H1 (cell line): ENCODE data around the gene SYTL1. TPM values are rescaled to one million over a fixed set of nuclear protein-coding genes. Genes with fewer than 3 reads are reported as not detected.
A peak's percentile ranks its signal among the peaks of the same experiment; 100 is the strongest.

ENCODE experiments used
- CTCF ChIA-PET: fragments of 300-600 bp; sonication (Branson Sonifier 250); formaldehyde crosslinking; loops from one replicate; lab custom pipeline; 2021; ENCODE audit not compliant: partially characterized antibody; lab: Charles Lee
- POLR2A ChIA-PET: fragments of 300-600 bp; sonication (Branson Sonifier 250); formaldehyde crosslinking; loops from one replicate; lab custom pipeline; 2021; ENCODE audit warnings: inconsistent platforms; ENCODE audit not compliant: partially characterized antibody; lab: Charles Lee
- DNase-seq, 2 experiments: peaks; one replicate each; pipeline versions ENCODE4 v3.0.0 to v3.0.0-alpha.2; 2010 to 2022; ENCODE audit warnings: low spot score in 2 of 2, low read depth in 1 of 2, mixed read lengths in 1 of 2
- FAIRE-seq: peaks from 2 replicates; lab custom pipeline; 2011; peaks lifted over from hg19 to GRCh38; lab: Jason Lieb, UNC
- H2AFZ ChIP-seq: 2 replicates; pipeline ENCODE4 v1.8.1; 2012; ENCODE audit warnings: low read length, inconsistent platforms
- H2AK5ac ChIP-seq: 2 replicates; pipeline ENCODE4 v1.6.1; 2013; ENCODE audit warnings: low read depth, low read length
- H2BK120ac ChIP-seq: replicated peaks from 2 replicates; pipeline ENCODE3; 2013; ENCODE audit warnings: low read depth, low read length, inconsistent platforms
- H2BK12ac ChIP-seq: 2 replicates; pipeline ENCODE4 v1.6.1; 2013; ENCODE audit warnings: low read depth, low read length
- H2BK15ac ChIP-seq: 2 replicates; pipeline ENCODE4 v1.6.1; 2013; ENCODE audit warnings: low read length
- H2BK20ac ChIP-seq: 2 replicates; pipeline ENCODE4 v1.6.1; 2013; ENCODE audit warnings: low read length
- H2BK5ac ChIP-seq: 2 replicates; pipeline ENCODE4 v1.6.1; 2013; ENCODE audit warnings: low read depth, low read length
- H3K14ac ChIP-seq: 2 replicates; pipeline ENCODE4 v1.6.1; 2013; ENCODE audit warnings: inconsistent platforms; ENCODE audit not compliant: insufficient read length
- H3K18ac ChIP-seq: 2 replicates; pipeline ENCODE4 v1.6.1; 2013; ENCODE audit warnings: low read length; ENCODE audit errors: extremely low read depth
- H3K23ac ChIP-seq: 2 replicates; pipeline ENCODE4 v1.6.1; 2013; ENCODE audit warnings: inconsistent platforms; ENCODE audit not compliant: insufficient read length
- H3K23me2 ChIP-seq: 2 replicates; pipeline ENCODE4 v1.6.1; 2013; ENCODE audit warnings: low read depth, low read length
- H3K27ac ChIP-seq: 2 replicates; pipeline ENCODE4 v1.6.1; 2011; ENCODE audit warnings: low read depth, low read length, inconsistent platforms
- H3K27me3 ChIP-seq, 4 experiments: replicated peaks in 1 of 4; 1 replicate in 1 of 4; 2 replicates in 3 of 4; pipeline versions ENCODE4 v1.6.1 to v1.8.1; 2011 to 2013; ENCODE audit warnings: low read length in 3 of 4, mild to moderate bottlenecking in 3 of 4, inconsistent platforms in 2 of 4, mixed read lengths in 2 of 4, moderate library complexity in 1 of 4; ENCODE audit not compliant: control insufficient read depth in 3 of 4, insufficient read depth in 3 of 4; ENCODE audit errors: extremely low read depth in 1 of 4
- H3K36me3 ChIP-seq, 4 experiments: 2 replicates each; pipeline versions ENCODE4 v1.6.1 to v1.8.1; 2011 to 2013; ENCODE audit warnings: mild to moderate bottlenecking in 4 of 4, low read length in 3 of 4, moderate library complexity in 2 of 4, control low read depth in 1 of 4, inconsistent platforms in 1 of 4; ENCODE audit not compliant: insufficient read depth in 4 of 4, control insufficient read depth in 2 of 4
- H3K4ac ChIP-seq: replicated peaks from 2 replicates; pipeline ENCODE3; 2013; ENCODE audit warnings: low read length, low read depth, mixed read lengths, inconsistent platforms; ENCODE audit not compliant: insufficient read length
- H3K4me1 ChIP-seq, 4 experiments: replicated peaks in 1 of 4; 1 replicate in 1 of 4; 2 replicates in 3 of 4; pipeline versions ENCODE4 v1.6.1 to v1.8.1; 2011 to 2013; ENCODE audit warnings: low read length in 3 of 4, inconsistent platforms in 2 of 4, mixed read lengths in 1 of 4; ENCODE audit not compliant: insufficient read depth in 4 of 4, control insufficient read depth in 3 of 4
- H3K4me2 ChIP-seq, 2 experiments: 2 replicates each; pipeline versions ENCODE4 v1.6.1 to v1.8.1; 2011 to 2013; ENCODE audit warnings: low read depth in 2 of 2, low read length in 2 of 2, control low read depth in 1 of 2, inconsistent platforms in 1 of 2, mild to moderate bottlenecking in 1 of 2; ENCODE audit not compliant: insufficient read depth in 1 of 2
- H3K4me3 ChIP-seq, 4 experiments: fragments of 200-600, 300-600 bp in 1 of 4; sonication (generic), shearing (Covaris generic), sonication (Bioruptor Twin) in 1 of 4; 2 replicates each; pipeline versions ENCODE4 v1.5.1 to v1.8.1; 2011 to 2016; ENCODE audit warnings: low read length in 4 of 4, low read depth in 3 of 4, control low read depth in 2 of 4, inconsistent platforms in 2 of 4, mild to moderate bottlenecking in 2 of 4, mixed read lengths in 1 of 4, moderate library complexity in 1 of 4; ENCODE audit not compliant: insufficient read depth in 2 of 4; ENCODE audit errors: extremely low read depth in 1 of 4
- H3K56ac ChIP-seq: replicated peaks from 2 replicates; pipeline ENCODE3; 2013; ENCODE audit warnings: low read depth, mild to moderate bottlenecking, mixed read lengths, low read length, inconsistent platforms; ENCODE audit not compliant: insufficient read length
- H3K79me1 ChIP-seq: 2 replicates; pipeline ENCODE4 v1.6.1; 2013; ENCODE audit warnings: low read depth, low read length, control low read depth
- H3K79me2 ChIP-seq, 2 experiments: 2 replicates each; pipeline versions ENCODE4 v1.6.1 to v1.8.1; 2012 to 2013; ENCODE audit warnings: low read length in 2 of 2, mild to moderate bottlenecking in 2 of 2, inconsistent platforms in 1 of 2; ENCODE audit not compliant: insufficient read depth in 2 of 2, control insufficient read depth in 1 of 2
- H3K9ac ChIP-seq, 4 experiments: replicated peaks in 1 of 4; 1 replicate in 1 of 4; 2 replicates in 3 of 4; pipeline versions ENCODE4 v1.6.1 to v1.8.1; 2011 to 2013; ENCODE audit warnings: low read depth in 3 of 4, low read length in 3 of 4, control low read depth in 2 of 4, mild to moderate bottlenecking in 2 of 4, moderate library complexity in 2 of 4, inconsistent platforms in 1 of 4; ENCODE audit errors: extremely low read depth in 1 of 4
- H3K9me3 ChIP-seq, 2 experiments: 2 replicates each; pipeline versions ENCODE4 v1.6.1 to v1.8.1; 2012 to 2013; ENCODE audit warnings: mild to moderate bottlenecking in 2 of 2, moderate library complexity in 2 of 2, control low read depth in 1 of 2, inconsistent platforms in 1 of 2, low read depth in 1 of 2, low read length in 1 of 2, mixed read lengths in 1 of 2; ENCODE audit not compliant: insufficient read depth in 2 of 2
- H4K20me1 ChIP-seq, 2 experiments: replicated peaks in 1 of 2; 2 replicates each; pipeline versions ENCODE3 to v1.8.1; 2011 to 2013; ENCODE audit warnings: inconsistent platforms in 2 of 2, low read length in 2 of 2, mild to moderate bottlenecking in 1 of 2; ENCODE audit not compliant: insufficient read depth in 2 of 2, control insufficient read depth in 1 of 2
- H4K5ac ChIP-seq: 2 replicates; pipeline ENCODE4 v1.6.1; 2013; ENCODE audit warnings: low read length, low read depth, mixed read lengths, inconsistent platforms; ENCODE audit not compliant: insufficient read length
- H4K8ac ChIP-seq: 2 replicates; pipeline ENCODE4 v1.8.0; 2013; ENCODE audit warnings: mild to moderate bottlenecking, moderate library complexity, low read length, inconsistent platforms; ENCODE audit not compliant: insufficient read depth; ENCODE audit errors: extremely low read depth
- H4K91ac ChIP-seq: replicated peaks from 2 replicates; pipeline ENCODE3; 2013; ENCODE audit warnings: low read length, mixed read lengths, inconsistent platforms; ENCODE audit not compliant: insufficient read length
- BCL11A ChIP-seq, 2 experiments: IDR thresholded peaks; one replicate each; pipeline ENCODE4 v1.6.1; 2011; ENCODE audit warnings: low read depth in 2 of 2, low read length in 2 of 2, mild to moderate bottlenecking in 2 of 2
- EP300 ChIP-seq, 2 experiments: IDR thresholded peaks; 1 replicate in 1 of 2; 2 replicates in 1 of 2; pipeline ENCODE4 v1.6.1; 2011 to 2012; ENCODE audit warnings: low read depth in 2 of 2, low read length in 2 of 2, mild to moderate bottlenecking in 2 of 2, borderline replicate concordance in 1 of 2, inconsistent platforms in 1 of 2, moderate library complexity in 1 of 2
- JUN ChIP-seq: IDR thresholded peaks from 2 replicates; pipeline ENCODE4 v1.6.1; 2011; ENCODE audit warnings: low read depth, mild to moderate bottlenecking, improper control_type of control experiment, low read length
- NANOG ChIP-seq: IDR thresholded peaks from 2 replicates; pipeline ENCODE4 v1.6.1; 2011; ENCODE audit warnings: low read length, low read depth, mild to moderate bottlenecking, inconsistent platforms; ENCODE audit not compliant: insufficient read depth, poor library complexity, severe bottlenecking
- WGBS, 2 experiments: shearing (Covaris generic) in 1 of 2; methylation state at CpG; one replicate each; pipeline versions ENCODE4 v1.1.6 to v1.1.7; 2013 to 2015; ENCODE audit warnings: low lambda C conversion rate in 2 of 2, mixed read lengths in 2 of 2, inconsistent platforms in 1 of 2, low coverage in 1 of 2, missing lambda C conversion rate in 1 of 2; ENCODE audit not compliant: insufficient replicate concordance in 2 of 2, insufficient coverage in 1 of 2, insufficient read length in 1 of 2; ENCODE audit errors: extremely low coverage in 1 of 2, missing lambda C conversion rate in 1 of 2; 5-methylcytosine and 5-hydroxymethylcytosine counted together
- polyA plus RNA-seq, 7 experiments: library from polyadenylated mRNA; depleted of rRNA in 3 of 7; stranded (reverse) in 5 of 7; unstranded in 2 of 7; fragments of >200 nt in 5 of 7; fragments of 200-250 nt in 2 of 7; gene quantifications; 1 replicate in 5 of 7; 2 replicates in 1 of 7; 4 replicates in 1 of 7; pipeline versions ENCODE4 v1.2.1 to v1.2.3, GENCODE V29; 2011 to 2013; ENCODE audit warnings: missing spikeins in 2 of 7, mixed read lengths in 2 of 7
- total RNA-seq: library from RNA; stranded (reverse); fragmentation: NEBNext Ultra II Directional; extraction: Animal tissue kit (Norgen Biotek cat#: 25700); gene quantifications from 2 replicates; pipeline ENCODE4 v1.2.1, GENCODE V29; 2021
- TF ChIP-seq, protein P1 (sequence below): IDR thresholded peaks from 2 replicates; pipeline ENCODE4 v1.6.1; 2012; ENCODE audit warnings: inconsistent platforms
- TF ChIP-seq, protein P2 (sequence below), 3 experiments: IDR thresholded peaks; 1 replicate in 2 of 3; 2 replicates in 1 of 3; pipeline versions ENCODE4 v1.5.1 to v1.6.1; 2011; ENCODE audit warnings: low read length in 3 of 3, mild to moderate bottlenecking in 3 of 3, inconsistent platforms in 2 of 3, low read depth in 1 of 3, moderate library complexity in 1 of 3; ENCODE audit not compliant: insufficient read depth in 1 of 3; ENCODE audit errors: control extremely low read depth in 1 of 3

Gene SYTL1
- total and polyA plus RNA-seq, 2 of the 8 experiments (the other 6 are each of a cell fraction or from before 2014, with no cell fraction given), result 6.4 to 19.5 TPM

DNA sequence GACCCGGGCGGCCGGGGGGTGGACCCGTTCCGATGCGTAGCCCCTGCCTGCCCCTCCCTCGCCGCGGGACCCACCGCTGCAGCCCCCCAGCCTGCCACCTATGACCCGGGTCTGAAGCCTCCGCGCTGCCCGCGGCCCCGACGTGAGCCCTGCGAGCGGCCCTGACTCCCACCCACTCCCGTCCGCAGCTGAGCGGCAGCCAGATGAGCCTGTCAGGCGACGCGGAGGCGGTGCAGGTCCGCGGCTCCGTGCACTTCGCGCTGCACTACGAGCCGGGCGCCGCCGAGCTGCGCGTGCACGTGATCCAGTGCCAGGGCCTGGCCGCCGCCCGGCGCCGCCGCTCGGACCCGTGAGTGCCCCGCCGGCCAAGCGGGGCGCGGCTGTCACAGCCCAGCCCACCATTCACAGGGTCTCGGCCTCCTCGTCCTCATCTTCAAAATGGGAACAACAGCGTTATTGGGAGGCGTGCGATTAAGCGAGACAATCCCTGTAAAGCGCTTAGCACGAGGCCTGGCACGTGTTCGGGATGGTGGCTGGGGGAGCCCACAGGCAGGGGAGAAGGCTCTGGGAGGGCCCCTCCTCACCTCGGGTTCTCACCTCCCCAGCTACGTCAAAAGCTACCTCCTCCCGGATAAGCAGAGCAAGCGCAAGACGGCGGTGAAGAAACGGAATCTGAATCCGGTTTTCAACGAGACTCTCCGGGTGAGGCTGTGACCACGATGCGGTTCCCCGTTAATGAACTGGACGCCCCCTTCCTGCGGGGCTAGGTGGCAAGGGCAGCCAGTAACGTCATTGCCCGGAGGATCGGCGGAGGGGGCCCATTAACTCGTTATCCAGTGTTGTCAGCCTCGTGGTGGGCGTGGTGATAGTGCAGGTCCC is 8.2 kb downstream of the SYTL1 start:
- Histone ChIP-seq H3K9ac (peak overlapping the region in 2 of 4 experiments; percentile 13 to 29; a peak in 2 of 7 replicates), H4K91ac (peak overlapping the region; percentile 87), H3K79me2 (peaks cover 0 to 4% of the 10 kb centered on the region in 2 experiments; a peak in 1 of 4 replicates), H3K23ac (no peak overlapping the region), H2BK12ac (peak overlapping the region; percentile 80; the same call in 1 of the 2 replicates), H3K27me3 (peaks cover 0 to 8% (median 6%) of the 10 kb centered on the region in 4 experiments; a peak in 5 of 7 replicates), H2AK5ac (peak overlapping the region; percentile 10; the same call in 1 of the 2 replicates), H2BK15ac (no peak overlapping the region), H3K4ac (peak overlapping the region; percentile 92), H3K4me3 (peak overlapping the region; percentile 47 to 63 (median 51)), H3K36me3 (0 out of 8 replicates have a peak, but pooled peaks cover 0 to 3% (median 0%) of the 10 kb centered on the region in 4 experiments), H3K79me1 (no peaks in the 10 kb centered on the region), H3K4me2 (peak overlapping the region; percentile 77 to 83), H4K8ac (peak overlapping the region; percentile 57), H4K5ac (no peak overlapping the region), H4K20me1 (peaks cover 0 to 6% of the 10 kb centered on the region in 2 experiments), H2BK20ac (peak overlapping the region; percentile 61; the same call in 1 of the 2 replicates), H3K18ac (peak overlapping the region; percentile 34), H3K23me2 (peaks cover 23% of the 10 kb centered on the region), H2BK5ac (0 out of 2 replicates have a peak overlapping the region, but pooled peaks have one; percentile 67), H3K4me1 (peaks cover 0 to 20% (median 8%) of the 10 kb centered on the region in 4 experiments; a peak in 6 of 7 replicates), H3K9me3 (no peaks in the 10 kb centered on the region), H3K27ac (no peak overlapping the region), H2AFZ (no peak overlapping the region; the same call in 1 of the 2 replicates), H2BK120ac (no peak overlapping the region), H3K14ac (no peak overlapping the region), H3K56ac (no peak overlapping the region)
- DNase-seq, result peak in 1 of 2 experiments; percentile 83
- 11% methylated on average over 71 of the region's 84 CpGs; no CpG with 5 or more reads in 1 of the 2 experiments for WGBS, 2 experiments
- ChIA-PET CTCF (interaction anchor here (0.9 to 28.8 kb wide), 14 partner anchors 7 to 313 kb away, joined by 3 to 625 read pairs (median 9); partner anchors contain the start of genes CD164L2, FCN3, GPR3 and MAP3K6), POLR2A (interaction anchor here (0.7 to 10.9 kb wide), 23 partner anchors 10 to 356 kb away, joined by 3 to 101 read pairs (median 5); partner anchors contain the start of genes MAP3K6, SYTL1, TMEM222 and TRNP1)
- no peak for FAIRE-seq
- TF ChIP-seq EP300 (IDR thresholded peaks at IDR 0.05; ENCODE audit: borderline replicate concordance in 1 of 2, low read depth in 2 of 2, low read length in 2 of 2) (no peak; a peak in 1 of 3 replicates), JUN (no peak), NANOG (no peak), BCL11A (IDR thresholded peaks at IDR 0.05; ENCODE audit: low read depth in 2 of 2, low read length in 2 of 2) (no peak)
- TF ChIP-seq, protein P1, sequence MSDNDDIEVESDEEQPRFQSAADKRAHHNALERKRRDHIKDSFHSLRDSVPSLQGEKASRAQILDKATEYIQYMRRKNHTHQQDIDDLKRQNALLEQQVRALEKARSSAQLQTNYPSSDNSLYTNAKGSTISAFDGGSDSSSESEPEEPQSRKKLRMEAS, result peak; percentile 95
- TF ChIP-seq, protein P2, sequence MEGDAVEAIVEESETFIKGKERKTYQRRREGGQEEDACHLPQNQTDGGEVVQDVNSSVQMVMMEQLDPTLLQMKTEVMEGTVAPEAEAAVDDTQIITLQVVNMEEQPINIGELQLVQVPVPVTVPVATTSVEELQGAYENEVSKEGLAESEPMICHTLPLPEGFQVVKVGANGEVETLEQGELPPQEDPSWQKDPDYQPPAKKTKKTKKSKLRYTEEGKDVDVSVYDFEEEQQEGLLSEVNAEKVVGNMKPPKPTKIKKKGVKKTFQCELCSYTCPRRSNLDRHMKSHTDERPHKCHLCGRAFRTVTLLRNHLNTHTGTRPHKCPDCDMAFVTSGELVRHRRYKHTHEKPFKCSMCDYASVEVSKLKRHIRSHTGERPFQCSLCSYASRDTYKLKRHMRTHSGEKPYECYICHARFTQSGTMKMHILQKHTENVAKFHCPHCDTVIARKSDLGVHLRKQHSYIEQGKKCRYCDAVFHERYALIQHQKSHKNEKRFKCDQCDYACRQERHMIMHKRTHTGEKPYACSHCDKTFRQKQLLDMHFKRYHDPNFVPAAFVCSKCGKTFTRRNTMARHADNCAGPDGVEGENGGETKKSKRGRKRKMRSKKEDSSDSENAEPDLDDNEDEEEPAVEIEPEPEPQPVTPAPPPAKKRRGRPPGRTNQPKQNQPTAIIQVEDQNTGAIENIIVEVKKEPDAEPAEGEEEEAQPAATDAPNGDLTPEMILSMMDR (IDR thresholded peaks at IDR 0.05; ENCODE audit: control extremely low read depth in 1 of 3, insufficient read depth in 1 of 3, low read depth in 1 of 3, low read length in 3 of 3), result no peak
